HUES6 (cell line): ENCODE results near the gene TMX4.

Experiments used
- H3K27ac ChIP-seq: 2 replicates; pipeline ENCODE4 v1.7.0; 2013; ENCODE audit warnings: low read depth, mild to moderate bottlenecking, low read length, inconsistent platforms
- H3K27me3 ChIP-seq: 2 replicates; pipeline ENCODE4 v1.6.1; 2013; ENCODE audit warnings: low read length; ENCODE audit not compliant: control insufficient read depth, insufficient read depth
- H3K36me3 ChIP-seq: 2 replicates; pipeline ENCODE4 v1.6.1; 2013; ENCODE audit warnings: low read length; ENCODE audit not compliant: control insufficient read depth, insufficient read depth
- H3K4me1 ChIP-seq: 2 replicates; pipeline ENCODE4 v1.6.1; 2013; ENCODE audit warnings: low read length; ENCODE audit not compliant: control insufficient read depth, insufficient read depth
- H3K4me3 ChIP-seq: 2 replicates; pipeline ENCODE4 v1.5.1; 2013; ENCODE audit warnings: low read depth, low read length
- H3K9ac ChIP-seq: one replicate; pipeline ENCODE4 v1.6.1; 2013; ENCODE audit warnings: mild to moderate bottlenecking, low read length
- H3K9me3 ChIP-seq: 2 replicates; pipeline ENCODE4 v1.6.1; 2013; ENCODE audit warnings: low read depth, low read length; ENCODE audit not compliant: control insufficient read depth, insufficient read depth

The TMX4 gene, protein sequence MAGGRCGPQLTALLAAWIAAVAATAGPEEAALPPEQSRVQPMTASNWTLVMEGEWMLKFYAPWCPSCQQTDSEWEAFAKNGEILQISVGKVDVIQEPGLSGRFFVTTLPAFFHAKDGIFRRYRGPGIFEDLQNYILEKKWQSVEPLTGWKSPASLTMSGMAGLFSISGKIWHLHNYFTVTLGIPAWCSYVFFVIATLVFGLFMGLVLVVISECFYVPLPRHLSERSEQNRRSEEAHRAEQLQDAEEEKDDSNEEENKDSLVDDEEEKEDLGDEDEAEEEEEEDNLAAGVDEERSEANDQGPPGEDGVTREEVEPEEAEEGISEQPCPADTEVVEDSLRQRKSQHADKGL

DNA sequence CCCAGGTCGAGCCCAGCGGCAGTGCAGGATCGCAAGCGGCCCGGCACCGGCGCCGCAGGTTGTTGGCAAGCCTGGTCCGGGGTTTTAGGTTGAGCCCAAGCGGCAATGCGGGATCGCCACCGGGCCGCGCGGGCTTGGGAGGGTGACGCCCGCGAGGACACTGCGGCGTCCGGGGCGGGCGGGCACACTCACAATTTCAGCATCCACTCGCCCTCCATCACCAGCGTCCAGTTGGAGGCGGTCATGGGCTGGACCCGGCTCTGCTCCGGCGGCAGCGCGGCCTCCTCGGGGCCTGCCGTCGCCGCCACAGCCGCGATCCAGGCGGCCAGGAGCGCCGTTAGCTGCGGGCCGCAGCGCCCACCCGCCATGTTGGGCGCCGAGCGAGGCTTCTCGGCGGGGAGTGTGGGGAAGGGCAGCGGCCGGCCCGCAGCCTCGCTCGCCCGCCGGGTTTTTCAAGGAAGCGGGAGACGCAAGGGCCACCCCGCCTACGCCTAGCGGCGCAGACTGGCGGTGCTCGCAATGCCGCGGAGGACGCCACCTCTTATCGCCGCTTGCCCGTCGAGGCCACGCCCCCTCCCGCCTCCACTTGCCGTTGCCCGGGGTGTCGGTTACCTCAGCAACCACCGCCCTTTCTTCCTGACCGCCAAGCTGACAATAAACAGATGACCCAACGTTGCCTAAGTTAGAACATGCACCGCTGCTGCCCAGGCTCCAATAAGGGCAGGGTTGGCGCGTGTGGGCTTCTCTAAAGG, at the start of gene TMX4:
Gene TMX4 (minus strand): TSS at position 516 of the 752 bp plus-strand sequence. CDS start 148 bp downstream, at position 368.
- H3K27ac ChIP-seq = peak within 1 kb of the TSS; percentile 78
- peak within 1 kb of the TSS; percentile 87 for H3K4me3 ChIP-seq
- no peaks in the 10 kb centered on the region for H3K27me3 ChIP-seq
- 0 out of 2 replicates have a peak, but pooled peaks cover 5% of the 10 kb centered on the region for H3K4me1 ChIP-seq
- peak within 1 kb of the TSS; percentile 84 for H3K9ac ChIP-seq
- no peaks in the 10 kb centered on the region for H3K9me3 ChIP-seq
- H3K36me3 ChIP-seq = no peaks in the 10 kb centered on the region

DNA sequence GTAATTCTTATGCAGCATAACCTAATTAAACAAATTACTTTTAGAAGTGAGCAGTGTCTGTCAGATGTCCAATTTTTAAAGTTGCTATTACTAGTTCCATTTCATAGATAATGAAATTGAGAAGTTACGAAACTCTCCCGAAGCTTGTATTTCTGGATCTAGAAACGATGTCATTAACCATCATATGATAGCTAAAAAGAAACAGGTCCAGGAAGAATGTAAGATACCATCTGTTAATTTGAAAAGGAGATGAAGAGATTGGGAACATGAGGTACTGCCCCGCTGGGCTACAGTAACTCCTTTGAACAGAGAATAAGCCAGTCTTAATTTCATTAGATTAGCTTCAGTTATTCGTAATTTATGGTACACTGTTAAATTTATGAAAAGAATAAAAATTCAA, 47.5 kb upstream of the TMX4 start:
- Histone ChIP-seq H3K9ac (no peak overlapping the region), H3K36me3 (no peaks in the 10 kb centered on the region), H3K9me3 (no peaks in the 10 kb centered on the region), H3K4me3 (no peak overlapping the region), H3K27me3 (no peaks in the 10 kb centered on the region), H3K4me1 (no peaks in the 10 kb centered on the region), H3K27ac (no peak overlapping the region)

DNA sequence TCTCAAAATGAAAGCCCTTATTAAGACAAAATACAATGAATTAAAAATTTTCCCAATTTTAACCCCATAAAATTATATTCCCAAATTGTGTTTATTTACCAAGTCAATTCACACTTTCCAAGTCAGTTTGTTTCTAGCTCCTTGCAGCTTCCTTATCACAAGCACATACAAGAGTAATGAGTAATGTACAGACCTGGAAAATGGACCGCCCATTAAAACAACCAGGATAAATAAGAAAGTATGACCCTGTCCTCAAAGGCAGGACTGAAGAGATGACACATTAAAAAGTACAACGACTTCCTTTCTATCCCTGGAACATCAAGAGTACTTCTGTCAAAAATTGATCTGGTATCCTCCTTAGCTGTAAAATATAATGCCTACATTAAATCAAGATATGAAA, 47.1 kb upstream of the TMX4 start:
- H3K27me3 ChIP-seq = no peaks in the 10 kb centered on the region
- no peak overlapping the region for H3K27ac ChIP-seq
- no peaks in the 10 kb centered on the region for H3K4me1 ChIP-seq
- no peak overlapping the region for H3K4me3 ChIP-seq
- no peak overlapping the region for H3K9ac ChIP-seq
- H3K9me3 ChIP-seq = no peaks in the 10 kb centered on the region
- no peaks in the 10 kb centered on the region for H3K36me3 ChIP-seq

DNA sequence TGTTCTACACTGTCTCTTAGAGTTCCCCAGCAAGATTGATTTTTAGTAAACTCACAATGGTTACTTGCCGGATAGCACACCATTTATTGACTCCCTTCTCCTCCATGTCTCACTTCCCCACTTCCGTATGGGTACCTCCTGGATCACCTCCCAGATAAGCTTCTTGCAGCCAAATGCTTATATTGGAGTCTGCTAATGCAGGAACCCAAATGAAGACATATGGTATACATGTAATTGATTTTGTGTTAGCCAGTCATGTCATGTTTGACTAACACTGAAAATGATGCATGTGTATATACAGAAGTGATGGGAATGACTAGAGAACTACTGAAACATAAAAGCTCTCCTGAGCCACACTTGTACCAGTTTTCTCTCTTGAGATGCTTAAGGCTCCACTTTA, 46.1 kb upstream of the TMX4 start:
- H3K9ac ChIP-seq = no peak overlapping the region
- no peaks in the 10 kb centered on the region for H3K27me3 ChIP-seq

DNA sequence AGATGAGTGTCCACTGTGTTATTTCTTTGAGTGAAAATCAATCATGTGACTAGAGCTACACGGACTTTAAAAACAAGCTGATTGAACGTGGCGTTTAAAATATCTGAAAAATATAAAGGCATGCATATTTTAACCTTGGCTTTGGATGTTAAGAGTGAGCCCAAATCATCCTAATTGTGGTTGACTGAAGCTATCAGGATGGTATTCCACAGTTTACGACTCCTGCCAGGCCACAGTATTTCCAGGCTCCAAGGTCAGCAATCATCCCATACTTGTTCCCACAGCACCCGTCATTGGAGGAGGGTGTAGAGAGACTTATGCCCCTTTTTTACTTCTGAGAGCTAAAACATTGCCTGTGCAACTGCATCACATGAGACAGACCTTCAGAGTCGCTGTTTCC, 43.2 kb upstream of the TMX4 start:
- H3K27me3 ChIP-seq = no peaks in the 10 kb centered on the region
- no peak overlapping the region for H3K9ac ChIP-seq
- H3K4me1 ChIP-seq = no peaks in the 10 kb centered on the region
- H3K9me3 ChIP-seq = no peaks in the 10 kb centered on the region
- H3K27ac ChIP-seq = no peak overlapping the region
- no peak overlapping the region for H3K4me3 ChIP-seq
- H3K36me3 ChIP-seq = no peaks in the 10 kb centered on the region

More for the DNA sequence above, 46.1 kb upstream of the TMX4 start:
- no peaks in the 10 kb centered on the region for H3K4me1 ChIP-seq
- H3K9me3 ChIP-seq = no peaks in the 10 kb centered on the region
- H3K27ac ChIP-seq = no peak overlapping the region
- H3K4me3 ChIP-seq = no peak overlapping the region
- H3K36me3 ChIP-seq = no peaks in the 10 kb centered on the region

DNA sequence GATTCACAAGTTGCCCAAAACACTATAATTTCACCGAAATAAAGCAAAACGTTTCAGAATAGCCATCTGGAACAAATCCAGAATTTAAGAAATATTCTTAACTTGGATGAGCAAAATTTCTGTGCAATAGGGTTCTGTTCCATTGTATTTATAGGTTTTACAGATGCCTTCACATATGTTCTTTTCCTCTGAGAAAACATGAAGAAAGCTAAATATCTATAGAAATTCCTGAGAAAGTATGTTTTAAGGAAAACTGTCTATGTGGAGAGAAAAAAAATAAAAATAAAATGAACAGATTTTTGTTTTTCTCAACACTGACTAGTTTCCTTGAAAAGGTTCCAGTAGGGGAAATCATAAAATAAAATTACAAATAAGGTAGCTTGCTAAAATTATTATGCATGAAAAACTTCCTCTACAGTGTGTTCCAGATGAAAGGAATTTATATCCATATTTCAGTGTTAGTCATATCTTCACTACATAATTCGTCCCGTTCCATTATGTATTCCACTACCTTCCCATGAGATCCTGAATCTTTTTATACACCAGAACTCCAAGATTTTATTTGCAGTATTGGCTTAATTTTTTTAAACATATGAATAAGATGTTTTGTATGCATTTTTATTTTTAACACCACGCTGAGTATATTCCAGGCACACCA, 42.4 kb upstream of the TMX4 start:
- Histone ChIP-seq H3K36me3 (no peaks in the 10 kb centered on the region), H3K9me3 (no peaks in the 10 kb centered on the region), H3K4me1 (no peaks in the 10 kb centered on the region), H3K27me3 (no peaks in the 10 kb centered on the region), H3K4me3 (no peak overlapping the region), H3K27ac (no peak overlapping the region), H3K9ac (no peak overlapping the region)

DNA sequence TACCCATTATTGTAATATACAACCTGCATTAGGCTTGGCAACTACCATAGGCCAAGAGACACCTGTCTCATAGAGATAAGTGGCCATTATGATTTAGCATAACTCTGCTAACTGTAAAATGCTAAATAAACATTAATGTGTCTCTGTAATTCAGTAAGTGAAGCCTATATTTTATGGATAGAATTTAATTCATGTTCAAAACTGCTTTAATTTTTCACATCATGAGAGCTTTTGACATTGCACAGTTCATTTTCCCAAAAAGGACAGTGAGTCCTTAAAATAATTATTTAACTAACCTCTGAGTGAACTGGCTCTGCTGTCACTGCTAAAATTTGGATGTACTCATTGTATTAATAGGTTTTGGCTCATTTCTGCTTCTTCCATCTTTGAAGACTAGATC, 41.4 kb upstream of the TMX4 start:
- H3K27ac ChIP-seq = no peak overlapping the region
- no peak overlapping the region for H3K9ac ChIP-seq
- H3K4me3 ChIP-seq = no peak overlapping the region
- no peaks in the 10 kb centered on the region for H3K9me3 ChIP-seq
- H3K27me3 ChIP-seq = no peaks in the 10 kb centered on the region
- H3K4me1 ChIP-seq = no peaks in the 10 kb centered on the region
- H3K36me3 ChIP-seq = no peaks in the 10 kb centered on the region

DNA sequence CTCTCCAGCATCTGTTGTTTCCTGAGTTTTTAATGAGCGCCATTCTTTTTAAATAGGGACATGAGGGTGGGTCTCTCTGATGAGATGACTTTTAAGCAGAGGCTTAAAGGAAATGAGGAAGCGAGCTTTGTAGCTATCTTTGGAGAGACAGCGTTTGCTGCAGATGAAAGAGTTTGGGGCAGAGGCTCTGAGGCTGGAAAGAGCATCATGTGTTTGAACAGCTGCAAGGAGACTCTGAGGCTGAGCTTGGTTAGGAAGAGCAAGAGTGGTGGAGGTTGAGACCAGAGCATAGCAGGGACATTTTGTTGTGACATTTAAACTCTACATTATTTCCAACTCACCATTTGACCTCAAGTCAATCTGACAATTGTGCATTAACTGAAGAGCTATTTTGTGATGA, 38.3 kb upstream of the TMX4 start:
- Histone ChIP-seq H3K9me3 (no peaks in the 10 kb centered on the region), H3K9ac (no peak overlapping the region), H3K4me1 (no peaks in the 10 kb centered on the region), H3K27ac (no peak overlapping the region), H3K4me3 (no peak overlapping the region), H3K36me3 (no peaks in the 10 kb centered on the region), H3K27me3 (no peaks in the 10 kb centered on the region)

DNA sequence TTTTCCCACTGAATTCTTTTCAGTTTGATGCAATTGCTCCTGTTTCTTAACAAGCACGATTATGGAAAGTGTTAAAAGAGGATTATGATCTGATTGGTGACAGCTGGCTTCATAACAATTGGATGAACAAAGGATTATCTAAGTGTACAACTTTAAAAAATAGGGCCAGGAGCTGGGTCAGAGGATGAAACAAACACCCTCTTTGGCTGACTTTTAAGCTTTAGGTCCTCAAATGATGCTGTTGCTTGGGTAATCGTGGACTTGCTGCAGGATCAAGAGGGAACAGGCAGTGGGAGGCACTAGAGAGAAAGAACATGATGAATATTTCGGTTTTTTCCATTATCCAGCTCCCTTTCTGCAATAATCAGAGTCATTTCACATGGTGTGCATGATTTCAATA, 35.5 kb upstream of the TMX4 start:
- H3K9me3 ChIP-seq = no peaks in the 10 kb centered on the region
- H3K9ac ChIP-seq = no peak overlapping the region

DNA sequence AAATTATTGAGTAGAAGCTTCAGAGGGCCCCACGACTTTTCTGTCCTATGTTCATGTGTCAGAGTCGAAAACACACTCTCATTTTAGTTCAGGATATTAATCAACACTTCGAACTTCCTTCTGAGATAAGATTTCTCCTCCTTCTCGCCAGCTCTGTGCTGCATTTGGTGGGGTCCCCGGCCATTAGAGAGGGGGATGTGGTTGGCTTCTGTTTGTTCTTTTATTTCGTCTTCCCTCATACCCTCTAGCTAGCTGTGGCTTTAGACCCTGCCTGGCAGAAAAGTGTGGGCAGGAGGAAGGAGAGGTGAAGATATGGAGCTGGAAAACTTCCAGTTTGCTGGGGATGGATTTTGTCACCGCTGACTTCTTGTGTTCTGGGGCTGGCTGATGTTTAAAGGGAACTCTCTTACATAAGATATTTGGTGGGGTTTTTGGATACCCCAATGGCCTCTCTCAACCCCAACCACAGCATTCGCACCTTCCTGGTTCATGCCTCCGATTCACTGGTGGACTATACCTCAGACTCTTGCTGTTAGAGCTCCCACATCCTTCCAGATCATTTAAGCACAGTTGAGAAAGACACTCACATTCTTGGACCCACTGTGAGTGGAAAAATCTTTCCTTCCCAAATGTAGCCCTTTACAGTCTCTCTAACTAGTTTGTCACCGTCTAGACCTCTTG, 30.7 kb upstream of the TMX4 start:
- no peak overlapping the region for H3K9ac ChIP-seq
- no peaks in the 10 kb centered on the region for H3K4me1 ChIP-seq
- no peaks in the 10 kb centered on the region for H3K36me3 ChIP-seq
- H3K9me3 ChIP-seq = no peaks in the 10 kb centered on the region
- no peaks in the 10 kb centered on the region for H3K27me3 ChIP-seq
- H3K4me3 ChIP-seq = no peak overlapping the region
- H3K27ac ChIP-seq = no peak overlapping the region

More for the DNA sequence above, 35.5 kb upstream of the TMX4 start:
- H3K27ac ChIP-seq = no peak overlapping the region
- H3K4me3 ChIP-seq = no peak overlapping the region
- H3K27me3 ChIP-seq = no peaks in the 10 kb centered on the region
- no peaks in the 10 kb centered on the region for H3K36me3 ChIP-seq
- H3K4me1 ChIP-seq = no peaks in the 10 kb centered on the region
